ENCODE measurements around the gene STX12. TPM values are rescaled to one million over a fixed set of nuclear protein-coding genes. Genes with fewer than 3 reads are reported as not detected.
"Not testable (repeated sequence)": the region's sequence is repeated elsewhere in the genome, so short reads cannot be mapped to it uniquely, and the experiment has no call there.

STX12 gene
- total RNA-seq, 2 experiments from 2014 or later: 32.0 to 33.1 TPM

DNA sequence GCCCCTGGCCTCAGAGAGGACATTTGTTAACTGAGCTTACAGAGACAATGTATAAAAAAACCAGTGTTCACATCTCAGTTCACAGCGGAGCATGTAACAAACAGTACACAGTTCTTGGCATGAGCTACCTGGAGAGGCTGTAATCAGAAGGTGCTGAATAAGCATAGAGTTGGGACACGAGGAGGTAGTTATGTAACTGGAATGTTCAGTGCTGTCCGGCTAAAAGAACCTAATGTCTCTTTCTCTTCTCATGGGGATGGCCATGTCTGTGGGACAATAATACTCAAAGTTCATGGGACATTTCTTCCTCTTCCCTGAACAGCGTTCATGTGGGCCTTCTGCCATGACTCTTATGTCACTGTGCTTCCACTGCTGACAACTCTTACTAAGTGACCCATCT, 17.2 kb upstream of the STX12 start:
- H3K4me1 Mint-ChIP-seq: peaks cover 2% of the 10 kb centered on the region
- H3K27me3 Mint-ChIP-seq: no peaks in the 10 kb centered on the region
- H3K36me3 Mint-ChIP-seq (ENCODE audit: low read depth): peaks cover 27% of the 10 kb centered on the region
- ChIA-PET CTCF (no interaction called here), POLR2A (no interaction called here)
- H3K4me3 Mint-ChIP-seq: no peak overlapping the region
- no peak overlapping the region for H3K27ac Mint-ChIP-seq
- no peak for DNase-seq
- H3K9me3 Mint-ChIP-seq: no peaks in the 10 kb centered on the region

DNA sequence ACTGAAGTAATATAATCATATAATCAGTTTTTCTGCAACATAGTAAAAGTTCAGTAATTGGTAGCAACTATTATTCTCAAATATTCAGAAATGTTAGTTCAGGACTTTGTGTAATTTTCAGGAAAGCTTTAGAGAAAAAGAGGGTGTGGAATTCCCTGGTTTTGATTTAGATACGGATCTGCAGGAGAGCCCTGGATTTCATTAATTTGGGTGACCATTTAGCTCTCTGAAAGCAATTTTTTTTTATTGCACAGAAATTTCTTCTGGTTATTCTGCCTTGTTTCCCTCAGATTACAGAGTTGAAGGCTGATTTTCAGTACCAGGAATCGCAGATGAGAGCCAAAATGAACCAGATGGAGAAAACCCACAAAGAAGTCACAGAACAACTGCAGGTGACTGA, 13.8 kb upstream of the STX12 start:
- H3K27me3 Mint-ChIP-seq: no peaks in the 10 kb centered on the region
- no peak overlapping the region for H3K4me3 Mint-ChIP-seq
- CTCF ChIA-PET: interaction anchor here (0.7 kb wide), 1 partner anchor 181 kb away, joined by 3 read pairs; no protein-coding TSS in a partner anchor
- H3K36me3 Mint-ChIP-seq (ENCODE audit: low read depth): peaks cover 21% of the 10 kb centered on the region
- H3K9me3 Mint-ChIP-seq: no peaks in the 10 kb centered on the region
- H3K27ac Mint-ChIP-seq: no peak overlapping the region
- no peak for DNase-seq
- POLR2A ChIA-PET: interaction anchor here (0.7 to 2.4 kb wide), 2 partner anchors 12 to 15 kb away, joined by 3 to 9 read pairs; partner anchors contain the start of gene STX12
- no peaks in the 10 kb centered on the region for H3K4me1 Mint-ChIP-seq

DNA sequence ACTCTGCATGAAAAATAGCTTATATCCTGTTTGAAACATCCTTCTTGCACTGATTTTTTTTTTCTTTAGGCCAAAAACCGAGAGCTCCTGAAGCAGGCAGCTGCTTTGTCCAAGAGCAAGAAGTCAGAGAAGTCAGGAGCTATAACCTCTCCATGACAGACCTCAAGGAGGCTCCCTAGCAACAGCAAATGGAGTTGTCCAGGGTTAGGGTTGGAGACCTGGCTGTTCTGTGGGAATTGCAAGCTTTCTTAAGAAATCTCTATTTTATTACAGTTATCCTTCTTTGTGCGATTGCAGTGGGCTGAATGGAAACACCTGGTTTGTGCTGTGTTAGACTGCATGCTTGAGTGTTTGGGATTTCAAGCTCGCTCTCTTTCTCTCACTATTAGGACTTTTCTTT, 12.6 kb upstream of the STX12 start:
- H3K27ac Mint-ChIP-seq: no peak overlapping the region
- no peaks in the 10 kb centered on the region for H3K4me1 Mint-ChIP-seq
- H3K4me3 Mint-ChIP-seq: no peak overlapping the region
- POLR2A ChIA-PET: interaction anchor here (1.8 to 2.4 kb wide), 2 partner anchors 13 to 35 kb away, joined by 4 to 9 read pairs; partner anchors contain the start of genes FAM76A and STX12
- no peak for DNase-seq
- no peaks in the 10 kb centered on the region for H3K27me3 Mint-ChIP-seq
- H3K36me3 Mint-ChIP-seq (ENCODE audit: low read depth): peaks cover 13% of the 10 kb centered on the region
- CTCF ChIA-PET: interaction anchor here (1.5 kb wide), 1 partner anchor 91 kb away, joined by 5 read pairs; no protein-coding TSS in a partner anchor
- H3K9me3 Mint-ChIP-seq: no peaks in the 10 kb centered on the region

DNA sequence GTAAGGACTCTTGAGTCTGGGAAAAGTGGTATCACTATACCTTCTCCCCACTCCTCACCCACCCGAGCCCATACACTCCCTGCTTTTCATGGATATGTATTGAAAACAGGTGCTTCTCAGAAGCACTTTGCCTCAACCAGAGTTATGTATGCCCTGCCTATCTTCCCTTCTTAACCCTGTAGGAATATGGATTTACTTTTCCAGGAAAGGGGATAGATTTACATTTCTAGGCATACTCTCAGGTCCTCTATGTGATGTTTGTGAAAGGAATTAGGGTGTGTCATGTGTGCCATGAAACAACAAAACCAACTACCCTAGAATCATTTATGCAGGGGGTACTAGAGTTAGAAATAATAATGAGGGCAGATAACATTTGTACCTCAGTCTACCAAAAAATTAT, 11.0 kb upstream of the STX12 start:
- H3K27ac Mint-ChIP-seq: no peak overlapping the region
- peaks cover 7% of the 10 kb centered on the region for H3K36me3 Mint-ChIP-seq (ENCODE audit: low read depth)
- ChIA-PET POLR2A (no interaction called here), CTCF (interaction anchor here (0.6 to 1.2 kb wide), 2 partner anchors 59 to 305 kb away, joined by 3 read pairs; no protein-coding TSS in a partner anchor)
- DNase-seq: no peak
- H3K27me3 Mint-ChIP-seq: no peaks in the 10 kb centered on the region
- no peak overlapping the region for H3K4me3 Mint-ChIP-seq
- H3K9me3 Mint-ChIP-seq: no peaks in the 10 kb centered on the region
- no peaks in the 10 kb centered on the region for H3K4me1 Mint-ChIP-seq

DNA sequence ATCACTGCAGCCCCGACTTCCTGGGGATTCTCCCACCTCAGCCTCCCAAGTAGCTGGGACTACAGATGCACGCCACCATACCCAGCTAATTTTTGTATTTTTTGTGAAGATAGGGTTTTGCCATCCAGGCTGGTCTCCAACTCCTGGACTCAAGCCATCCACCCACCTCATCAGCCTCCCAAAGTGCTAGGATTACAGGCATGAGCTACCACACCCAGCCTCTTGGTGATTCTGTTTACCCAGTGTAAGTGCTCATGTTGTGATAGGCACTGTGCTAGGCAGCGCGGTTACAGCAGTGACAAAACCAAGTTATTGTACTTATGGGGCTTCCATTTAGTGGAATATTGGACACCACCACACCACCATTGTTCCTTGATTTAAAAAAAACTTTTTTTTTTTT, 9.7 kb upstream of the STX12 start:
- H3K4me1 Mint-ChIP-seq: no peaks in the 10 kb centered on the region
- H3K9me3 Mint-ChIP-seq: no peaks in the 10 kb centered on the region
- no peak overlapping the region for H3K4me3 Mint-ChIP-seq
- ChIA-PET POLR2A (no interaction called here), CTCF (interaction anchor here (0.6 kb wide), 1 partner anchor 616 kb away, joined by 3 read pairs; no protein-coding TSS in a partner anchor)
- H3K27ac Mint-ChIP-seq: no peak overlapping the region
- no peak for DNase-seq
- H3K27me3 Mint-ChIP-seq: no peaks in the 10 kb centered on the region
- H3K36me3 Mint-ChIP-seq (ENCODE audit: low read depth): peaks cover 4% of the 10 kb centered on the region

DNA sequence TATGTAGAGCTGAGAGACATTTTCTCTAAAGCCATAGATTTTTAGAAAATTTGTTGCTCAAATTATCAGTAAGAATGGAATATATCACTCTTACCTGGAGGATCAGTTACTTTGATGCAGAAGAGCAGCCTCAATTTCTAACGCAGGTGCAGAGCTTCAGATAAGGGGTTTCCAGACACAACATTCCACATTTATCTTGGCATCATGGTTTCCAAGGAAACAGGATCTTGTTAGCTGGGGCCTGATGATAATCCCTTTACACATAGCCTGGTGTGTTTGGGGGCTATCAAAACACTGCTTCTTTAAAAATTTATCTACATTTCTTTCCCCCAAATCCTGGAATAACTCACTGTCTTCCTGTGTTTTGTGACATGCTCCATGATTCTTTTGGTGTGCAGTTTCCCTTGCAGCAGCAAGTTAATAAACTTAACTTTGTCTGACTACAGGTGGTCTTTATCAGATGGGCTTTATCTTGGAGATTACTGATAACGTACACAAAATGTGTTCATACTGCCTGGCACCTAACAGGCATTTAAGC, 2.7 kb upstream of the STX12 start:
- Mint-ChIP-seq H3K36me3 (ENCODE audit: low read depth) (no peaks in the 10 kb centered on the region), H3K4me1 (peaks cover 22% of the 10 kb centered on the region), H3K27ac (no peak overlapping the region), H3K27me3 (no peaks in the 10 kb centered on the region), H3K9me3 (no peaks in the 10 kb centered on the region), H3K4me3 (no peak overlapping the region)
- CTCF ChIA-PET: interaction anchor here (1.2 kb wide), 1 partner anchor 101 kb away, joined by 3 read pairs; no protein-coding TSS in a partner anchor
- DNase-seq: no peak
- POLR2A ChIA-PET: interaction anchor here (1.0 to 1.6 kb wide), 2 partner anchors 12 to 60 kb away, joined by 3 to 4 read pairs; partner anchors contain the start of gene PPP1R8

DNA sequence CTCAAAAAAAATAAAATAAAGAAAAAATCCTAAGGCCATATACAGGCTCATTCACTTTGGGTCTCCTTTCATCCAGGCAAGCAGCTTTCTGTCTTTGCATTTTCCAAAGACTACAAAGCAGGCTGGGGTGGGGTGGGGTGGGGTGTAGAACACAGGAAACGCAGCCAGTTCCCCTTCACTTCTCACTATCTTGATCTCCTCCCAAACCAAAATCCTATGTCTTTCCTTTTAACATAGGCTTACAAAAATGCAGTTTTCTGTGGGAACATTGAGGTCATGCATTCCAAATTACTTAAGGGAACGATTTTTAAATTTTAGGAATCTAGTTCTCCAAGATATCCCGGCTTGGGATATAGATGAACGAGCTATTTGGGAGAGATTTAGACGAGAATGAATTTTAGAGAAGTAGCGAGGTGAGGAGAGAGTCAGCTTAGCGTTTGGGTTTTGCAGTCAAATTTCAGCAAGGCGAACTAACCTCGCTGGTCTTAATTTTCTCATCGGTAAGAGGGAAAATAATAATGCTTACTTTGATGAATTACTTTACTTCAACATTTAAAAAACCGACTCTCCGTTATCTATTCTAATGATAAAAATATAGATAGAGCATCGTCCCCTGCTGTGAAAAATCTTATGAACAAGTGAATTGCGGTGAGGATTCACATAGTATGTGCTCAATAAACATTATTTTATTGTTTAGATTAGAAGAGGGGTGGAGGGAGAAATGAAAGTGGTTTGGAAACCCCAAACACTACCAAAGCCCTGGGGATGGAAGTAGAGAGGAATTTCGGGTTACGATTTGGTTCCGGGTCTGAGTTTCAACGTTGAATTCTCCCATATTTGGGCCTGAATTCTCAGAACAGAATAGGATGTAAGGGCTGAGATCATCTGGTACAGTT, 735 bp upstream of the STX12 start:
- H3K27ac Mint-ChIP-seq: peak overlapping the region; percentile 94
- POLR2A ChIA-PET: interaction anchor here (0.6 to 3.9 kb wide), 20 partner anchors 10 to 810 kb away, joined by 3 to 35 read pairs (median 4); partner anchors contain the start of genes EYA3, FAM76A, IFI6 and PPP1R8

DNA sequence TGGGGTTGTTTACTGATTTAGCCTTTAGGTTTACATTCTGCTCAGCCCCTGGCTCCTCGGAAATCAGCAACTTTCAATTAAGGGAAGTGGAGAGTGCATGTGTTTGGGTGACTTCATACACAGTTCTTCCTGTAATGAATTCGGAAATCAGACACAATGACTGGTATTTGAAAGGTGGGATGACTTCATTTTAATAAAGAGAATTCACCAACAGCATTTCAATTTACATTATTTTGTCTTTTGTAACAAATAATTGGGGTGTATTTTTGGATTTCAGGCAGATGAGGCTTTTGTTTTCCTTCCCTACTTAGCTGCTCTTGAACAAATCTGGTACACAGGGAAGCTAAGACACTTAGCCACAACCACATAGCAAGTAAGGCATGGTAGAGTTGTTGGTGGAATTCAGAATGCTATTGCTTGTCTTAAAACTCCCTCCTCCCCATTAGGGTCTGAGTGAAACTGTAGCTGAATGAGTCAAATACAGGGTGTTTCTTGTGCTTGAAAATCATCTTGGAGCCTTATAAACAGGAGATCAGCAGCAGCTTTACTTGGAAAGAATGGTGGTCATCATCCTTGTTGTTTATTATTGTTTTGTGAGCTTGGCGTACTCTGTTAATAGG, 917 bp downstream of the STX12 start:
- DNase-seq: no peak
- peaks cover 8% of the 10 kb centered on the region for H3K36me3 Mint-ChIP-seq (ENCODE audit: low read depth)
- no peaks in the 10 kb centered on the region for H3K9me3 Mint-ChIP-seq
- peak overlapping the region; percentile 94 for H3K4me3 Mint-ChIP-seq
- ChIA-PET CTCF (interaction anchor here (1.2 to 3.7 kb wide), 6 partner anchors 48 to 217 kb away, joined by 3 to 35 read pairs (median 6); partner anchors contain the start of genes FAM76A and IFI6), POLR2A (interaction anchor here (1.0 to 3.9 kb wide), 10 partner anchors 9 to 118 kb away, joined by 3 to 35 read pairs (median 10); partner anchors contain the start of genes FAM76A, IFI6 and PPP1R8)
- peaks cover 33% of the 10 kb centered on the region for H3K4me1 Mint-ChIP-seq
- H3K27me3 Mint-ChIP-seq: no peaks in the 10 kb centered on the region
- H3K27ac Mint-ChIP-seq: peak overlapping the region; percentile 92

More for the DNA sequence above, 735 bp upstream of the STX12 start:
- peak overlapping the region; percentile 94 for H3K4me3 Mint-ChIP-seq
- H3K9me3 Mint-ChIP-seq: no peaks in the 10 kb centered on the region
- peaks cover 8% of the 10 kb centered on the region for H3K36me3 Mint-ChIP-seq (ENCODE audit: low read depth)
- CTCF ChIA-PET: interaction anchor here (0.6 to 3.7 kb wide), 17 partner anchors 9 to 440 kb away, joined by 3 to 35 read pairs (median 3); partner anchors contain the start of genes EYA3, FAM76A, IFI6 and PPP1R8
- peaks cover 33% of the 10 kb centered on the region for H3K4me1 Mint-ChIP-seq
- H3K27me3 Mint-ChIP-seq: no peaks in the 10 kb centered on the region
- DNase-seq: no peak

DNA sequence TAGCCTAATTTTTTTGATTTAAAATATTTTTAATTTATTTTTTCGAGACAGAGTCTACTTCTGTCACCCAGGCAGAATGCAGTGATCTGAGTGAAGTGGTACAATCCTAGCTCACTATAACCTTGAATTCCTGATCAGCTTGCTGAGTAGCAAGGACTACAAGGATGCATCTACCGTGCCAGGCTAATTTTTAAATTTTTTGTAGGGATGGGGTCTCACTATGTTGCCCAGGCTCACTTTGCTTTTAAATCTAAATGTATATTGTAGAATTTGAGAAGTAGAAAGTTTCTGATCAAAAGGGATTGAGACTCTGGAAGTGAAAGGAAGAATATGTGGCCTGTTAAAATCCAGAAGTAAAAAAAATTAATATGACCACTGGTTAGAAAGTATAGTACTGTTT, 1.6 kb downstream of the STX12 start:
- ChIA-PET POLR2A (interaction anchor here (2.8 to 3.9 kb wide), 4 partner anchors 15 to 103 kb away, joined by 9 to 35 read pairs (median 26); partner anchors contain the start of genes FAM76A, IFI6 and PPP1R8), CTCF (interaction anchor here (1.2 to 3.7 kb wide), 3 partner anchors 49 to 105 kb away, joined by 3 to 35 read pairs (median 28); partner anchors contain the start of gene FAM76A)
- DNase-seq: no peak
- H3K9me3 Mint-ChIP-seq: no peaks in the 10 kb centered on the region
- peaks cover 33% of the 10 kb centered on the region for H3K4me1 Mint-ChIP-seq
- peaks cover 11% of the 10 kb centered on the region for H3K36me3 Mint-ChIP-seq (ENCODE audit: low read depth)
- H3K4me3 Mint-ChIP-seq: no peak overlapping the region
- no peak overlapping the region for H3K27ac Mint-ChIP-seq
- no peaks in the 10 kb centered on the region for H3K27me3 Mint-ChIP-seq

DNA sequence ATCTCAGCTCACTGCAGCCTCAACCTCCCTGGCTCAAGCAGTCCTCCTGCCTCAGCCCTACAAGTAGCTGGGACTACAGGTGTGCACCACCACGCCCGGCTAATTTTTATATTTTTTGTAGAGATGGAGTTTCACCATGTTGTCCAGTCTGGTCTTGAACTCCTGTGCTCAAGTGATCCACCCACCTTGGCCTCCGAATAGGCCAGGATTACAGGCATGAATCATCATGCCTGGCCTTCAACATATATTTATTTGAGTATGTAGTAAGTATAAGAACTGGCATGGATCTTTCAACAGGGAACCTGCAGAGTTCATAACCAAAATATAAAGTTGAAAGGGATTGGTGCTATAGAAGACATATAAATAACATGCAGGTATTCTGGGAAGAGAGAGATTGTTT, 2.3 kb downstream of the STX12 start:
- POLR2A ChIA-PET: interaction anchor here (2.8 to 3.9 kb wide), 2 partner anchors 16 to 104 kb away, joined by 9 to 17 read pairs; partner anchors contain the start of gene IFI6

DNA sequence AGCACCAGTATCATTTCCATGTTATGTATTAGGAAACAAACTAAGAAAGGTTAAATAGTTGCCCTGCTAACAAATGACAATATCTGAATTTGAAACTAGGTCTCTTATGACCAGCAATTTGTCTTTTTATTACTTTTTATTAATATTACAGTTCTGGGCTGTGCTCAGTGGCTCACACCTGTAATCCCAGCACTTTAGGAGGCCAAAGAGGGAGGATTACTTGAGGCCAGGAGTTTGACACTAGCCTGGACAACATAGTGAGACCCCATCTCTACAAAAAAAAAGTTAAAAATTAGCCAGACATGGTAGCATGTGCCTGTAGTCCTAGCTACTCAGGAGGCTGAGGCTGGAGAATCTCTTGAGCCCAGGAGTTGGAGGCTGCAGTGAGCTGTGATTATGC, 3.3 kb downstream of the STX12 start:
- H3K4me3 Mint-ChIP-seq, DNase-seq, POLR2A ChIA-PET, H3K27ac Mint-ChIP-seq, H3K9me3 Mint-ChIP-seq, H3K27me3 Mint-ChIP-seq: not testable (repeated sequence)
- CTCF ChIA-PET: interaction anchor here (1.2 kb wide), 1 partner anchor 107 kb away, joined by 3 read pairs; no protein-coding TSS in a partner anchor
- Mint-ChIP-seq H3K4me1 (peaks cover 33% of the 10 kb centered on the region), H3K36me3 (ENCODE audit: low read depth) (peaks cover 16% of the 10 kb centered on the region)

More for the DNA sequence above, 2.3 kb downstream of the STX12 start:
- Mint-ChIP-seq H3K36me3 (ENCODE audit: low read depth) (peaks cover 16% of the 10 kb centered on the region), H3K4me1 (peaks cover 33% of the 10 kb centered on the region)
- H3K4me3 Mint-ChIP-seq, DNase-seq, H3K9me3 Mint-ChIP-seq, H3K27ac Mint-ChIP-seq, H3K27me3 Mint-ChIP-seq: not testable (repeated sequence)
- CTCF ChIA-PET: interaction anchor here (1.2 to 3.7 kb wide), 2 partner anchors 50 to 56 kb away, joined by 3 to 35 read pairs; partner anchors contain the start of gene FAM76A

DNA sequence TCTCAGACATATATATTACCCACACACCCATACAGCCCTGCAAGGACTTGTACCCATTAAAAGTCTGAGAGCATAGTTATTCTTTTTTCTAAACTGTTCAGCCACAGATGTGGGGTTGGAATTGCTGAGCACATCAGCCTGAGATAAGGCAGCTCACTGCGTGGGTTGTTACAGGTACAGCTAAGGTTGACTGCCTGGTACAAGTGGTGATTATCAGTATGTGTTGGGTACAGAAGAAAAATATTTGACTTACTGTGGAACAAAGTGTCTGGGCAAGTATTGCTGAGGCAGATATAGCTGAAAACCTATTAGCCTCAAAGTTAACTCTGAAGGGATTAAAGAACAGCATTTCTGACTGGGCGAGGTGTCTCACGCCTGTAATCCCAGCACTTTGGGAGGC, 5.0 kb downstream of the STX12 start:
- Mint-ChIP-seq H3K4me3 (no peak overlapping the region), H3K27ac (no peak overlapping the region), H3K27me3 (no peaks in the 10 kb centered on the region), H3K4me1 (peaks cover 26% of the 10 kb centered on the region), H3K9me3 (no peaks in the 10 kb centered on the region), H3K36me3 (ENCODE audit: low read depth) (peaks cover 19% of the 10 kb centered on the region)
- no peak for DNase-seq
- ChIA-PET POLR2A (no interaction called here), CTCF (no interaction called here)

Measured in activated CD4-positive, alpha-beta memory T cell treated with anti-CD3 and anti-CD28 coated beads, Interleukin-2, amount 10 ng/mL, durations not matched to agents 7 days and 5 days (primary cell).